Fibroblast of gingiva (primary cell): ENCODE results near the gene IQSEC1.

Experiments used
- DNase-seq: peaks from one replicate; pipeline ENCODE4 v3.0.0-alpha.2; 2011; ENCODE audit warnings: low read depth

IQSEC1 gene

DNA sequence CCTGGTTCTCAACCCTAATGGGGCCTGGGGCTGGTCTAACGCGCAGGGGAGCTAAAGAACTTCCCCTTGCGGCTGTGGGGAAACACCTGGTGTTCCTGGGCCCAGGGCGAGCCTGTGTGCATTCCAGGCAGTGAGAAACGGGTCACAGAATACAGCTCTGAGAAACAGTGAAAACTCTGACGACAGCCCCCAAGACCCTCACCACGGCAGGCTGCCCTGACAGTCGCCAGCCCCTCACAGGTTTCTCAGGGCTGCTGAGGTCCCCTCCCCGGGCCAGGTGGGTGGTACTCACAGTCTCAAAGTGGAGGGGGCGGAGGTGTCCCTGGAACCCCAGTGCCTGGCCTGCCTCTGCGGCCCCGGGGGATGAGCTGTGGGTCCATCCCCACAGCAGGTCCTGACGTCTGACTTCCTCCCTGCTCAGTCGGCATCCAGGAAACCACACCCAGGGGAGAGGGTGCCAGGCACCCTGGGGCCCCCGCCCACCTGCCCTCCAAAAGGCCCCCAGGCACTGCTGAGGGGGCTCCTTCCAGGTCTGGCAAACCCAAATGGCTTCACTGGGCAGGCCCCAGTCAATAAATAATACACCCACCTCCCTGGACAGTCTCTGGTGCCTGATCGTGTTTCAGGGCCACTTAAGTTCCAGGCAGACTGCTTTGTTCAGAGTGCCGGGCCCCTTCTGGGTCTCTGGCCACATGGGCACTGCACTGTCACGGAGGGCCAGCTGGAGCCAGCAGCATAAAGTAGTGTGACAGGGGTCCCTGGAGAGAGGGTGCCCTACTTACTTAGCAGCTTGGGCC is 57.7 kb downstream of the IQSEC1 start:
- DNase-seq = no peak

GRCh38 chr3:13014755-13015285 is 58.4 kb downstream of the IQSEC1 start:
- no peak for DNase-seq

DNA sequence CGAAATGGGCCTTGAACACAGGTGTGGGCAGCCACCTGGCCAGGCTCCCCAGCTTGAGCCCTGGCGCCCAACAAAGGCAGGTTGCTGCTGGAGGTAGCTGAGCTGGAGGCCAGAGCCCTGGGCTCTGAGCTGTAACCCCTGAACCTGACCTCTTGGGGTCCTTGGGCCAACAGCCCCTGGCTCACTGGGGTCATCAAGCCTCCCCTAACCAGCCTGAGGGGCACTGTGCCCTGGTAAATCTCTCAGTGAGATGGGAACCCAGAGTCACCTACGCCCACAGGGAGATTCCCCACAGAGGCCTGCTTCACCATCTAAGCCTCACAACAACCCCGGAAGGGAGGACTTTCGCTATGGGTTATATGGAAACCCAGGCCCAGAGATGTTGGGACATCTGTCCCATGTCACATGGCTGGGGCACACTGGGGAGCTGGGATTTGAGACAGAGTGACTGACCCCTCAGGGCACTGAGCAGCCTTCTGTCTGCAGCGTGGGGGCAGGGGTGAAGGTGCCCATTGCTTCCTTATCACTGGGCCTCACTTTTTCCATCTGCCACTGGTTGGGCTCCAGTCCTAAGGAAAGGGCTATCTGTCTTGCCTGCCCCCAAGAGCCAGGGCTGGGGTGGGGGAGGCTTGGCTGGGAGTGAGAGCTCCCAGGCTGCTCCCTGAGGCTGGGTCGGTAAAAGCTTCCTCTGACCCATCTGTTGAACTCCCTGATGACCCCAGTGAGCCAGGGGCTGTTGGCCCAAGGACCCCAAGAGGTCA is 59.1 kb downstream of the IQSEC1 start:
- no peak for DNase-seq

- DNase-seq = no peak
Measured at GRCh38 chr3:13013566-13013965, 59.7 kb downstream of the IQSEC1 start.

GRCh38 chr3:13013151-13013561 is 60.1 kb downstream of the IQSEC1 start:
- no peak for DNase-seq

GRCh38 chr3:13012221-13012691 is 61.0 kb downstream of the IQSEC1 start:
- DNase-seq = peak; percentile 12

- DNase-seq = no peak
Measured at GRCh38 chr3:13011573-13012220, 61.5 kb downstream of the IQSEC1 start.

DNA sequence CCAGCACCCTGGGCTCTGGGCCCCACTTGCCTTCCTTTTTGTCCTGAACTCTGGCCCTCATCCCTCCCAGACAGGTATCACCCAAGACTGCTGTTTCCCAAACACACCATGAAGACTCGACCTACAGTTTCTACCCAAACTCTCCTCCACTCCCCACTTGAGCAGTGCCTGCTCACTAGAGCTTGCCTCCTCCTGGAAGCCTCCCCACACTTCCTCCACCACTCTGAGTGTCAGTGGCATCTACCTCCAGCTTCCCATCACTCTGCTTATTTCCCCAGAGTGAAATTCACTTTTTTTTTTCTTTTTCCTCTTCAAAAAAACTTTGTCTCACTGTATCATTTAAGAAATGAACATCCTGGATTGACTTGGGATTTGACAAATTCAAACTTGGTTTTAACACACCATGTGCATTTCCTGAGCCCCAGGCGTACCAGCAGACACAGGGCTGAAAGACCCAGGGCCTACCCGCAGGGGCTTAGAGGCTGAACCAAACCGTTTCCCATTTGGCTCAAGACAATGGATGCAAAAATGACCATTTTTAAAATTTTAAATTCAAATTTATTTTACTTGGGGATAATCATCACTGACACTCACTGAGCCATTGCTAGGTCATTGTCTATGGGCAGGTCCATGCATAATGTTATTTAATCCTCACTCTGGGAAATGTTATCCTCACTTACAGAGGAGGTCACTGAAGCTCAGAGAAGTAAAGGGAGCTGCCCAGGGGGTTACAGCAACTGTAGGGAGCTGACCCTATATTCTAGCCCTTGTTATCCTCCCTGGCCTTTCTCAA is 62.3 kb downstream of the IQSEC1 start:
- DNase-seq = no peak

DNA sequence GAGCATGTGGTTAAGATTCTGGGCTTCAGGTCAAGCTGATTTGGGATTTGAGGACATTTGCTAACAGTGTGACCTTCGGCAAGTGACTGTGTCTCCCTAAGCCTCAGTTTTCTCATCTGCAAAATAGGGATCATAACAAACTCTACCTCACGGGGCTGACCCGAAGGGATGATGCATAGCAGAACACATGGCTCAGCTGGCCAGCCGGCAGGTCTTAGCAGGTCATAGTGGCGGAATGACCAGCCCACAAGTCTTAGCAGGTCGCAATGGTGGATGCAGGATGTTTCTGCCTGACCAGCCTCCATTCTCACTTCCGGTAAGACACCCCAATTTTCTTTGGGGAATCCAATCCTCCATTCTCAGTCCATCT is 63.3 kb downstream of the IQSEC1 start:
- no peak for DNase-seq

GRCh38 chr3:13009132-13009945 is 63.9 kb downstream of the IQSEC1 start:
- no peak for DNase-seq

DNA sequence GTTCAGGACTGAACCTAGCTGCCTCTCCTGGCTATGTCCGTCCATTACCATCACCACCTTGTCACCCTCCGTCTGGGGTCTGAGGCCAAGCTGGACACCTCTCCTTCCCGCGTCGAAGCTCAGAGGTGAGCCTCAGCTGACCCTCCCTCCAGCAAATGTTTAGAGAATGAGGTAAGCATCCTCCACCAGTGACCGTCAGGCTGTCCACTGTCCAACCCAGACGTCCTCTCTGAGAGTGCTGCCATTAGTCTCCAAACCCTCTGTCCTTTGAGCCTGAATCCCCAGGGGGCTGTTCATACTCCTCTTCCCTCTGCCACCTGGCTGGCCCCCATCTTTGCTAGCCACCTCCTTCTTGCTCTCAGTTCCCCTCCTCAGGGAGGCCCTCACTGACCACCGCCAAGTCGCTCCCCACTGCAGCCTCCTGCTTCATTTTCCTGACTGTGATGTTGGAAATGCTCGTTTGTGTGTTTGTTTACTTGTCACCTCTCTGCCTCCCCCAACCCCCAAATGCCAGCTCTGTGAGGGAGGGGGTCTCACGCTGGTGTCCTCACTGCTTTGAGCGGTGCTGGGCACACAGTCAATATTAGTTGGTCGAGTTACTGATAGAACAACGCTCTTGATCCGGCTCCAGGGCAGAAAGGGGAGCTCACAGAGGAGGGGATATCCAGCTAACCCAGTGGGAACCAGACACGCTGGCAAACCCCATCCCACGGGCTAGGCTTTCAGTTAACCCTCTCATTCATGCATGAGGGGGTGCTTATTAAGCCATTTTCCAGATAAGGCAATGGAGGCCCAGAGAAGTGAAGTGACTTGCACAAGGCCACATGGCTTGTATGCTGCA is 64.9 kb downstream of the IQSEC1 start:
- DNase-seq = no peak

- DNase-seq = no peak
Measured at GRCh38 chr3:13007251-13007941, 65.8 kb downstream of the IQSEC1 start.

GRCh38 chr3:13006216-13006990 is 66.8 kb downstream of the IQSEC1 start:
- no peak for DNase-seq

- DNase-seq = no peak
Measured at GRCh38 chr3:13005301-13005700, 67.9 kb downstream of the IQSEC1 start.

- DNase-seq = no peak
Measured at GRCh38 chr3:13004376-13004775, 68.9 kb downstream of the IQSEC1 start.

DNA sequence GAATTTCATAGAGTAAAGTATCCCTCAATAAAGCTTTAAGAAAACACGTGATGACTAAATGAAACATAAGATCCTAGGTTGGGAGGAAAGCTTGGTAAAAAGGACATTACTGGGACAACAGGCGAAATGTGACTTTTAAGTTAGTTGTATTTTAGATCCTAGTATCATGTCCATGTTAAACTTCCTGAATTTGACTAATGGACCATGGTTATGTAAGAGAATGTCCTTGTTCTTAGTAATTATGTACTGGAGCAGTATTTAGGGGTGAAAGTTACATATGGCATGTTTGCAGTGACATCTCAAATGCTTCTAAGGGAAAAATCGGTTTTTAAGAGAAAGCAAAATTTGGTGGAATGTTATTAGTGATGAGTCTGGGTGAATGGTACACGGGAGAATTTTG is 69.6 kb downstream of the IQSEC1 start:
- no peak for DNase-seq

DNA sequence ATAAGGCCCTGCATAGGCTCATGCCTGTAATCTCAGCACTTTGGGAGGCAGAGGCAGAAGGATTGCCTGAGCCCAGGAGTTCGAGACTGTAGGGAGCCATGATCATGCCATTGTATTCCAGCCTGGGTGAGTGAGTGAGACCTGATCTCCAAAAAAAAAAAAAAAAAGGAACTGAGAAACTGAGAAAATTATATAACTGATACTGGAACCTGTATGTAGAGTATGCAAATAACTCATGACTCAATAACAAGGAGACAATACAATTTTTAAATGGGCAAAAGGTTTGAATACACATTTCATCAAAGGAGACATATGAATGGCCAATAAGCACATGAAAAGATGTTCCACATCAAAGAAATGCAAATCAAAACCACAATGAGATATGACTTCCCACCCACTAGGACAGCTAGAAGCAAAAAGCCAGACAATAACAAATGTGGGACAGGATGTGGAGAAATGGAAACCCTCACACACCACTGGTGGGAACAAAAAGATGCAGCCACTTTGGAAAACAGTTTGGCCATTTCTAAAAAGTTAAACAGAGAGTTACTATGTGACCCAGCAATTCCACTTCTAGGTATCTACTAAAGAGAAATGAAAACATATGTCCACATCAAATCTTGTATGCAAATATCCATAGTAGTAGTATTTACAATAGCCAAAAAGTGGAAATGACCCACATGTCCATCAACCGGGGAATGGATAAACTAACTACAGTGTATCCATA is 70.7 kb downstream of the IQSEC1 start:
- no peak for DNase-seq
